MCF 10A (cell line): ENCODE data around the gene PPP5C. TPM values are rescaled to one million over a fixed set of nuclear protein-coding genes. Genes with fewer than 3 reads are reported as not detected.
"Not testable (repeated sequence)": the region's sequence is repeated elsewhere in the genome, so short reads cannot be mapped to it uniquely, and the experiment has no call there.

Experiments
- BruUV-seq: library from RNA; stranded (reverse); fragments of 400-500 nt; replicated peaks from 2 replicates; lab custom pipeline; 2021; lab: Mats Ljungman, UMichigan
- CTCF ChIA-PET: fragments of 300-600 bp; sonication (Branson Sonifier 250); formaldehyde crosslinking; extraction: SDS; loops from one replicate; lab custom pipeline; 2021; ENCODE audit warnings: antibody characterized with exemption, inconsistent platforms; lab: Yijun Ruan, JAX
- POLR2A ChIA-PET: fragments of 300-600, 350-650 bp; sonication (Branson Sonifier 250); formaldehyde crosslinking; extraction: SDS; loops from one replicate; lab custom pipeline; 2020; ENCODE audit warnings: antibody characterized with exemption, inconsistent platforms; lab: Yijun Ruan, JAX
- DNase-seq: peaks from one replicate; pipeline ENCODE4 v3.0.0-alpha.2; 2018; ENCODE audit not compliant: unreplicated experiment
- H3K27ac Mint-ChIP-seq: one replicate; pipeline ENCODE4 v1.8.0; 2022; ENCODE audit warnings: mild to moderate bottlenecking, low read depth, mixed read lengths; ENCODE audit not compliant: unreplicated experiment
- H3K27me3 Mint-ChIP-seq: one replicate; pipeline ENCODE4 v1.8.0; 2022; ENCODE audit warnings: mixed read lengths; ENCODE audit not compliant: insufficient read depth, unreplicated experiment
- H3K36me3 Mint-ChIP-seq: one replicate; pipeline ENCODE4 v1.8.0; 2022; ENCODE audit warnings: mild to moderate bottlenecking, moderate library complexity, mixed read lengths; ENCODE audit not compliant: insufficient read depth, unreplicated experiment
- H3K4me1 Mint-ChIP-seq: one replicate; pipeline ENCODE4 v1.8.0; 2022; ENCODE audit warnings: mixed read lengths; ENCODE audit not compliant: insufficient read depth, unreplicated experiment
- H3K4me3 Mint-ChIP-seq: one replicate; pipeline ENCODE4 v1.8.0; 2022; ENCODE audit warnings: mild to moderate bottlenecking, moderate library complexity, mixed read lengths; ENCODE audit not compliant: unreplicated experiment
- H3K9me3 Mint-ChIP-seq: one replicate; pipeline ENCODE4 v1.8.0; 2022; ENCODE audit warnings: mixed read lengths; ENCODE audit not compliant: unreplicated experiment
- intact Hi-C: fragments of 100-400 bp; cut with micrococcal nuclease; formaldehyde crosslinking; loops from 2 replicates; pipeline ENCODE4 v1.14.1; 2022
- total RNA-seq: library from RNA; stranded (reverse); gene quantifications from 2 replicates; pipeline ENCODE4 v1.2.3, GENCODE V29; 2022
- TF ChIP-seq, protein P1 (sequence below): fragments of 200-600 bp; IDR thresholded peaks from one replicate; pipeline ENCODE4 v1.8.0; 2022; ENCODE audit warnings: antibody characterized with exemption, mild to moderate bottlenecking; ENCODE audit not compliant: unreplicated experiment

PPP5C gene
- total RNA-seq, 1 experiment from 2014 or later = 81.5 TPM

DNA sequence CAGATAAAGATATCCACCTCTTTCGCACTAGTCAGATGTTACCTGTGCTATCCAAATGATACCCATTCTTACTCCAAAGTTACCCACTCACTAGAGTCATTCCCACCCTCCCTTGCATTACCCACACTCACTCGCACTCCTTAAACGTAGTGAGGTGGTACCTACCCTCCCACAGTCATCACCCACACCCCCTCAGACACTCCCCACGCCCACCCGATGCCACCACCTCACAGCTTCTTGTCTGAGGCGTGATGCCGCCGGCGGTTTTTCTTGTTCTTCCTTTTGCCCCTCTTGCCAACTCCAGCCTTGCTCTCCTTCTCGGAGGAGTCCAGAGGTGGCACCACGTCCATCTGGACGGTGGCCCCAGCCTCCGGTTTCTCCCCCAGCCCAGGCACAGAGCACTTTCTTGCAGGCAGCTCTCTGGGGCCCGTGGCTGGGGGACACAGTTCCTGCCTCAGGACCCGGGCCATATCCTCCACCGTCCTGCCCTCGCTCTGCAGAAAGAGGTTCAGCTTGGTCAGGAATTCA, 80.7 kb downstream of the PPP5C start:
- Mint-ChIP-seq H3K27me3 (peaks cover 10% of the 10 kb centered on the region), H3K4me1 (no peaks in the 10 kb centered on the region), H3K27ac (no peak overlapping the region), H3K4me3 (no peak overlapping the region), H3K9me3 (no peaks in the 10 kb centered on the region), H3K36me3 (peaks cover 5% of the 10 kb centered on the region)
- CTCF ChIA-PET = interaction anchor here (0.6 to 0.9 kb wide), 4 partner anchors 33 to 122 kb away, joined by 3 to 5 read pairs (median 3); no protein-coding TSS in a partner anchor
- POLR2A ChIA-PET = no interaction called here
- TF ChIP-seq, protein P1, sequence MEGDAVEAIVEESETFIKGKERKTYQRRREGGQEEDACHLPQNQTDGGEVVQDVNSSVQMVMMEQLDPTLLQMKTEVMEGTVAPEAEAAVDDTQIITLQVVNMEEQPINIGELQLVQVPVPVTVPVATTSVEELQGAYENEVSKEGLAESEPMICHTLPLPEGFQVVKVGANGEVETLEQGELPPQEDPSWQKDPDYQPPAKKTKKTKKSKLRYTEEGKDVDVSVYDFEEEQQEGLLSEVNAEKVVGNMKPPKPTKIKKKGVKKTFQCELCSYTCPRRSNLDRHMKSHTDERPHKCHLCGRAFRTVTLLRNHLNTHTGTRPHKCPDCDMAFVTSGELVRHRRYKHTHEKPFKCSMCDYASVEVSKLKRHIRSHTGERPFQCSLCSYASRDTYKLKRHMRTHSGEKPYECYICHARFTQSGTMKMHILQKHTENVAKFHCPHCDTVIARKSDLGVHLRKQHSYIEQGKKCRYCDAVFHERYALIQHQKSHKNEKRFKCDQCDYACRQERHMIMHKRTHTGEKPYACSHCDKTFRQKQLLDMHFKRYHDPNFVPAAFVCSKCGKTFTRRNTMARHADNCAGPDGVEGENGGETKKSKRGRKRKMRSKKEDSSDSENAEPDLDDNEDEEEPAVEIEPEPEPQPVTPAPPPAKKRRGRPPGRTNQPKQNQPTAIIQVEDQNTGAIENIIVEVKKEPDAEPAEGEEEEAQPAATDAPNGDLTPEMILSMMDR = no peak
- intact Hi-C loops = no loop called here
- no TSS peak for BruUV-seq
- no peak for DNase-seq

DNA sequence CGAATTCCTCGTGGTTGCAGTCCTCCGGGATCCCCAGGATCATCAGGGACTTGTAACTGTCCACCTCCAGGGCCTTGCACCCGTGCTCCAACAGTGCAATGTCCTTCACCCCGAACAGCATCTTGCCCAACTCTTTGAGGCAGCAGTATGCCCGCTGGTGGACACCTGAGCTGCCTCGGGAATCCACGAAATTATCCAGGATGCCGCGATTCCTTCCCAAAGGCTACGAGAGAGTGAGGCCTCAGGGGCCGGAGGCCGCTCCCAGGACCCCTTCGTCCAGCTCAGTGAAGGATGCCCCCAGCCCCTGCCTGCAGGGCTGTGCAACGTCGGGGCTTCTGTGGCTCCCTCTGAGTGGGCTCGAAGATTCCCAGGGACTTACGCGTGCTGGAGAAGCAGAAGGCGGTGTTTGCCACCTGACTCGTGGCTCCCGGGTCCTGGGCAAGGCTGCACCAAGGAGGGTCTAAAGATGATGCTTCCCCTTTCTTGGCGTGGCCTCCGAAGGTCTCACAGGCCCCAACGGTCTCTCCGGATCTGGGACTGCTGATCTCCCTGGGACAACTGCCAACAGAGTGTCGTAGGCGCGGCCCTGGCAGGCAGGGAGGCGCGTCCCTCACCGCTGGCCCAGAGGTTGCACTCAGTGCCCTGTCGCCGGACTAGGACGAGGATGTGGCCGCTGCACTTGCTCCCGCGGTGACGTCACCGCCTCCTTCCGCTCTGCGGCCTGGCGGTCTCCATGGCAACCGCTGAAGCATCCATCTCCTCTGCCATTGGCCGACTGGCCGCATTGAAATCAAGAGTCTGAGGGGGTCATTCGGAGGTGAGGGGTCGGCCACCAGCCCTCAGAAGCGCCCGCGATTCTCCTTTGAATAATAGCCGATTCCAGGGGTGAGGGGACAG, 81.6 kb downstream of the PPP5C start, which contains the start of gene PNMA8C:
Gene PNMA8C (minus strand): TSS at position 698 of the 897 bp plus-strand sequence. CDS start 577 bp downstream, at position 121.
- ChIA-PET CTCF (interaction anchor here (0.9 kb wide), 1 partner anchor 59 kb away, joined by 3 read pairs; no protein-coding TSS in a partner anchor), POLR2A (no interaction called here)
- Mint-ChIP-seq H3K27ac (no peak within 1 kb of the TSS), H3K36me3 (peaks cover 5% of the 10 kb centered on the region), H3K4me3 (no peak within 1 kb of the TSS), H3K27me3 (peaks cover 10% of the 10 kb centered on the region), H3K9me3 (no peaks in the 10 kb centered on the region), H3K4me1 (no peaks in the 10 kb centered on the region)
- intact Hi-C loops = no loop called here
- DNase-seq = peak; percentile 11
- TF ChIP-seq, protein P1 = no peak
- no TSS peak for BruUV-seq

DNA sequence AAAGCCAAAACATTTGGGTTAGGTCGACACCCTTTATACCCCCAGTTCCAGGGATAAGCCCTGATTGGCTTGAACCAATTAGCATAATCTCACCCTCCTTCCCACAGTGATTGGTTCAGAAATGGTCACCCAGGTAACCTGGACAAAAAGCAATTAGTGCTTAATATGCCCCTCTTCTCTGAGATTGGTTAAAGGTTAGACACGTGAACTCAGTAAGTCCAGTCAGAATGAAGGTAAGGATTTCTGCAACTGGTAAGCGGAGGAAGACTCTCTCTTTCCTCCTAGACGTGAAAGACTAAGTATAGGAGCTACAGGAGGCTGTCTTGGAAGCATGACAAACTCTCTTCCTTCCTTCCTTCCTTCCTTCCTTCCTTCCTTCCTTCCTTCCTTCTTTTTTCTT, 83.1 kb downstream of the PPP5C start:
- ChIA-PET POLR2A (no interaction called here), CTCF (no interaction called here)
- no peak overlapping the region for H3K4me3 Mint-ChIP-seq
- TF ChIP-seq, protein P1 = no peak
- H3K9me3 Mint-ChIP-seq = no peaks in the 10 kb centered on the region
- H3K27ac Mint-ChIP-seq = no peak overlapping the region
- H3K36me3 Mint-ChIP-seq = peaks cover 5% of the 10 kb centered on the region
- BruUV-seq = no TSS peak
- H3K27me3 Mint-ChIP-seq = peaks cover 10% of the 10 kb centered on the region
- intact Hi-C loops = no loop called here
- no peaks in the 10 kb centered on the region for H3K4me1 Mint-ChIP-seq
- DNase-seq = no peak

DNA sequence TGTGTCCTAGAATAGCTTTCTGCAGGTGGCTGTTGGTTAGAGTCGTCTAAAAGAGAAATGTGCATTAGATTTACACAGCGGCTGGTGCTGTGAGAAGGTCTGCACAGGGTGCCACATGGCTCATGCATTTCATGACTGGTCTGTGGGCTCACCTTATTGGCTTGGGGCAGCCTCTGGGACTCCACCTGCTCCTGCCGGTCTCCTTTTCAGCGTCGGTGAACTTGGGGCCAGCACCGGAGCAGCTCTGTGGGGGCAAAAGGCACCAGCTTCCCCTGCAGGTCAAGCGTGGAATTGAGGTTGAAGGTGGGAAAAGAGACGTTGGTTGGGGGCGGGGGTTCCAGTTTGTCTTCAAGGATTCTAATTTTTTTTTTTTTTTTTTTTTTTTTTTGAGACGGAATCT, 84.9 kb downstream of the PPP5C start:
- H3K36me3 Mint-ChIP-seq = peaks cover 5% of the 10 kb centered on the region

DNA sequence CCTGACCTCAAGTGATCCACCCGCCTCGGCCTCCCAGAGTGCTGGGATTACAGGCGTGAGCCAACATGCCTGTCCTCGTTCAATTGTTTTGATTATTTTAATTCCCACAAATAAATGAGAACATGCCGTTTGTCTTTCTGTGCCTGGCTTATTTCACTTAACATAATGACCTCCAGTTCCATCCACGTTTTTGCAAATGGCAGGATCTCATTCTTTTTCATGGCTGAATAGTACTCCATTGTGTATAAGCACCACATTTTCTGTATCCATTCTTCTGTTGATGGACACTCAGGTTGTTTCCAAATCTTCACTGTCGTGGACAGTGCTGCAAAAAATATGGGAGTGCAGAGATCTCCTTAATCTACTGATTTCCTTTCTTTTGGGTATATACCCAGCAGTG, 86.6 kb downstream of the PPP5C start:
- intact Hi-C loops, H3K27me3 Mint-ChIP-seq, DNase-seq, H3K9me3 Mint-ChIP-seq, H3K36me3 Mint-ChIP-seq, H3K4me1 Mint-ChIP-seq, BruUV-seq, H3K4me3 Mint-ChIP-seq, H3K27ac Mint-ChIP-seq: not testable (repeated sequence)
- ChIA-PET POLR2A (interaction anchor here (0.6 to 1.1 kb wide), 3 partner anchors 16 to 72 kb away, joined by 3 read pairs; no protein-coding TSS in a partner anchor), CTCF (interaction anchor here (1.0 kb wide), 1 partner anchor 31 kb away, joined by 3 read pairs; no protein-coding TSS in a partner anchor)

More for the DNA sequence above, 84.9 kb downstream of the PPP5C start:
- peaks cover 10% of the 10 kb centered on the region for H3K27me3 Mint-ChIP-seq
- BruUV-seq = no TSS peak
- no peaks in the 10 kb centered on the region for H3K4me1 Mint-ChIP-seq
- ChIA-PET POLR2A (no interaction called here), CTCF (interaction anchor here (1.1 to 1.5 kb wide), 2 partner anchors 30 to 36 kb away, joined by 4 to 6 read pairs; no protein-coding TSS in a partner anchor)
- intact Hi-C loops = no loop called here
- no peak for DNase-seq
- H3K27ac Mint-ChIP-seq = no peak overlapping the region
- no peak overlapping the region for H3K4me3 Mint-ChIP-seq
- TF ChIP-seq, protein P1 = no peak
- H3K9me3 Mint-ChIP-seq = no peaks in the 10 kb centered on the region
